HL-60 (cell line): ENCODE results near the gene CHD5.

Source experiments
- CTCF ChIP-seq: IDR thresholded peaks from one replicate; pipeline ENCODE4 v1.5.1; 2011; ENCODE audit warnings: low read length, control low read depth, inconsistent platforms; ENCODE audit not compliant: insufficient read depth
- POLR2AphosphoS5 ChIP-seq: IDR thresholded peaks from 2 replicates; pipeline ENCODE4 v1.6.1; 2012; ENCODE audit warnings: low read depth
- REST ChIP-seq: IDR thresholded peaks from 2 replicates; pipeline ENCODE4 v1.6.1; 2012; ENCODE audit warnings: low read depth; ENCODE audit not compliant: insufficient replicate concordance
- SPI1 ChIP-seq: IDR thresholded peaks from 2 replicates; pipeline ENCODE4 v1.6.1; 2012; ENCODE audit warnings: low read depth, mild to moderate bottlenecking, borderline replicate concordance

GRCh38 chr1:6145864-6146410 lies 34.2 kb downstream of the CHD5 start:
- no peak for TF ChIP-seq CTCF
- TF ChIP-seq POLR2AphosphoS5 = no peak
- no peak for TF ChIP-seq REST
- no peak for TF ChIP-seq SPI1
